ENCODE results near the gene HECTD3.

DNA sequence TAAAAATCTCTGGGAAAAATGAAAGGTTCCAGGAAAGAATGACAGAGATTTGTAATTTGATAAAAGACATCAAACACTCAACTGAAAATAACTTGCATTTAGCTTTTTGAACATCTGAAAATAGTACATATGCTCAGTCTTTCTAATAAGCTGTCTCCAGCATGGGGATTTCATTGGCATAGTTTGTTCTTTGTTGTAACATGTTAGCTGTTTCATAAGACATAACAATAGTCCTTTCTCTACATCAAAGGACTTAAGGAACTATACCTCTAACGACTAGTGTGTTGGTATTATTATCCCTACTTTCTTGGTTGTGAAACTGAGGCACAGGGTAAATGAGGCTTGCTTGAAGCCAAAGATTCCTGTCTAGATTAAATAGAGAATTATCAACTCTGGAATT, 46.7 kb downstream of the HECTD3 start:
- TF ChIP-seq POU2F2 (IDR thresholded peaks at IDR 0.05; ENCODE audit: low read depth, low read length) (no peak), POLR2A (IDR thresholded peaks at IDR 0.05; ENCODE audit: low read depth, low read length) (no peak), POLR2AphosphoS5 (IDR thresholded peaks at IDR 0.05; ENCODE audit: low read depth, low read length) (no peak), TAF1 (IDR thresholded peaks at IDR 0.05; ENCODE audit: low read depth, low read length) (no peak), PAX5 (IDR thresholded peaks at IDR 0.05; ENCODE audit: insufficient read depth, low read length, severe bottlenecking) (no peak)
